Neuronal stem cell (in vitro differentiated cells): ENCODE results near the gene CCDC88A.
"Not testable (repeated sequence)": the region's sequence is repeated elsewhere in the genome, so short reads cannot be mapped to it uniquely, and the experiment has no call there.

ENCODE experiments used
- DNase-seq: peaks from one replicate; pipeline ENCODE4 v3.0.0-alpha.2; 2013; ENCODE audit warnings: low spot score
- H2AFZ ChIP-seq: one replicate; pipeline ENCODE4 v1.6.1; 2013; ENCODE audit warnings: mild to moderate bottlenecking, low read length, inconsistent platforms
- H2AK5ac ChIP-seq: 2 replicates; pipeline ENCODE4 v1.6.1; 2013; ENCODE audit warnings: low read depth, mild to moderate bottlenecking, inconsistent platforms, low read length, moderate library complexity, mixed read lengths
- H2BK120ac ChIP-seq: 2 replicates; pipeline ENCODE4 v1.6.1; 2013; ENCODE audit warnings: low read depth, mild to moderate bottlenecking, inconsistent platforms, low read length, moderate library complexity, mixed read lengths
- H2BK12ac ChIP-seq: one replicate; pipeline ENCODE4 v1.6.1; 2013; ENCODE audit warnings: low read length, inconsistent platforms
- H2BK15ac ChIP-seq: 2 replicates; pipeline ENCODE4 v1.6.1; 2013; ENCODE audit warnings: mild to moderate bottlenecking, low read length, inconsistent platforms, mixed read lengths
- H2BK5ac ChIP-seq: one replicate; pipeline ENCODE4 v1.6.1; 2013; ENCODE audit warnings: inconsistent platforms, mild to moderate bottlenecking, low read length, moderate library complexity
- H3K14ac ChIP-seq: one replicate; pipeline ENCODE4 v1.6.1; 2013; ENCODE audit warnings: low read length, inconsistent platforms
- H3K18ac ChIP-seq: 2 replicates; pipeline ENCODE4 v1.6.1; 2013; ENCODE audit warnings: low read length, inconsistent platforms
- H3K23ac ChIP-seq: 2 replicates; pipeline ENCODE4 v1.6.1; 2013; ENCODE audit warnings: low read depth, mild to moderate bottlenecking, mixed read lengths, low read length, inconsistent platforms; ENCODE audit not compliant: poor library complexity
- H3K27ac ChIP-seq: replicated peaks from 3 replicates; pipeline ENCODE4 v1.5.1; 2013; ENCODE audit warnings: low read length, inconsistent platforms
- H3K27me3 ChIP-seq, 3 experiments: 2 replicates each; pipeline ENCODE4 v1.6.1; 2013; ENCODE audit warnings: low read length in 3 of 3, mild to moderate bottlenecking in 2 of 3, inconsistent platforms in 1 of 3, low read depth in 1 of 3, mixed read lengths in 1 of 3, moderate library complexity in 1 of 3; ENCODE audit not compliant: control insufficient read depth in 3 of 3, insufficient read depth in 3 of 3
- H3K36me3 ChIP-seq, 2 donors: replicated peaks in 1 of 2; 2 replicates each; pipeline ENCODE4 v1.6.1; 2013; ENCODE audit warnings: low read length in 2 of 2; ENCODE audit not compliant: control insufficient read depth in 2 of 2, insufficient read depth in 2 of 2
- H3K4ac ChIP-seq: 2 replicates; pipeline ENCODE4 v1.6.1; 2013; ENCODE audit warnings: inconsistent platforms, mild to moderate bottlenecking, low read length, moderate library complexity
- H3K4me1 ChIP-seq, 2 donors: 1 replicate in 1 of 2; 2 replicates in 1 of 2; pipeline ENCODE4 v1.6.1; 2013; ENCODE audit warnings: low read length in 2 of 2, low read depth in 1 of 2; ENCODE audit not compliant: control insufficient read depth in 2 of 2, insufficient read depth in 1 of 2
- H3K4me2 ChIP-seq: one replicate; pipeline ENCODE4 v1.6.1; 2013; ENCODE audit warnings: mild to moderate bottlenecking, low read length, inconsistent platforms; ENCODE audit not compliant: insufficient read depth, poor library complexity, severe bottlenecking
- H3K4me3 ChIP-seq, 2 donors: 2 replicates each; pipeline ENCODE4 v1.5.1; 2013; ENCODE audit warnings: low read length in 2 of 2, mild to moderate bottlenecking in 2 of 2, inconsistent platforms in 1 of 2, moderate library complexity in 1 of 2
- H3K79me1 ChIP-seq: one replicate; pipeline ENCODE4 v1.6.1; 2013; ENCODE audit warnings: low read depth, mild to moderate bottlenecking, inconsistent platforms, low read length, moderate library complexity
- H3K9ac ChIP-seq: one replicate; pipeline ENCODE4 v1.6.1; 2013; ENCODE audit warnings: mild to moderate bottlenecking, low read depth, low read length, inconsistent platforms; ENCODE audit not compliant: poor library complexity
- H3K9me3 ChIP-seq, 2 donors: replicated peaks in 1 of 2; 2 replicates each; pipeline versions ENCODE3 to v1.6.1; 2013; ENCODE audit warnings: low read length in 2 of 2, mild to moderate bottlenecking in 2 of 2, inconsistent platforms in 1 of 2, low read depth in 1 of 2, mixed read lengths in 1 of 2, moderate library complexity in 1 of 2; ENCODE audit not compliant: control insufficient read depth in 2 of 2, insufficient read depth in 1 of 2
- H4K8ac ChIP-seq: one replicate; pipeline ENCODE4 v1.6.1; 2013; ENCODE audit warnings: low read depth, mild to moderate bottlenecking, inconsistent platforms, low read length, moderate library complexity
- H4K91ac ChIP-seq: one replicate; pipeline ENCODE4 v1.6.1; 2013; ENCODE audit warnings: low read length, low read depth, mild to moderate bottlenecking, inconsistent platforms; ENCODE audit not compliant: poor library complexity
- WGBS, 2 donors: extraction: QIAGEN DNeasy Blood & Tissue Kit; methylation state at CpG; one replicate each; pipeline ENCODE4 v1.1.7; 2013; ENCODE audit warnings: missing lambda C conversion rate in 2 of 2, mixed read lengths in 1 of 2; ENCODE audit not compliant: insufficient read length in 2 of 2, insufficient replicate concordance in 1 of 2; ENCODE audit errors: extremely low coverage in 2 of 2; 5-methylcytosine and 5-hydroxymethylcytosine counted together

Gene CCDC88A

DNA sequence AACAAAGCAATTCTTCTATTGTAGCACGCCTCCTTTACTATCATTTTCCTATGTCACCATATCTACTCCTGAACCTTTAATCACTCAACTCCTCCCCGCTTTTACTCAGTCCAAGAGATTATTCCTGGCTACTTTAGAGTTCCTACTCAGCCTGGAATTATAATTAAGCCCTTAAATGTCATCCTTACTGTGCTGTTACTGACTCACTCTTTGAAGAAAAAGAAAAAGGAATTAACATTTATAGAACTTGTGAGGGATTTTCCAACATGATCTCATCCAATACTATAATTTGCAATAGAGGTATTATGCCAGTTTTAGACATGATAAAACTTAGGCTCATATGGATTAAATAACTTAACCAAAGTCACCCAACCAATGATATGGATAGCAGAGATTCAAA, 61.7 kb downstream of the CCDC88A start:
- H3K27ac ChIP-seq: no peak overlapping the region

DNA sequence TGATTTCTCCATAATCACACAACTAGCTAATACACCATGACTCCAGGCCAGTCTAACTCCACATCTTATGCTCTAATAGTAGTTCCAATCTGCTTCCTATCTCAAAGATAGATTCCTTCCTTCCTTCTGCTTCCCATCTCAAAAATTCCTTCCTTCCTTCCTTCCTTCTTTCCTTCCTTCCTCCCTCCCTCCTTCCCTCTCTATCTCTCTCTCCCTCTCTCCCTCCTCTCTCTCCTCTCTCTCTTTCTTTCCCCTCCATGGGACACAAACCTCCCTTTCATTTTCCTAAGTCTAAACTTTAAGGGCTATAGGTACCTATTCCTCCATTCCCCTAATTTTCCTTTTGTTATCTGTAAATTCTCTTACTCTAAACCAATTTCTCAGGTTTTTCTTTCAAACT, 62.5 kb downstream of the CCDC88A start:
- Histone ChIP-seq H2AFZ (no peak overlapping the region), H3K9ac (no peak overlapping the region), H3K79me1 (no peaks in the 10 kb centered on the region), H4K91ac (no peak overlapping the region), H2BK120ac (no peak overlapping the region), H4K8ac (no peak overlapping the region), H3K27ac (no peak overlapping the region), H3K23ac (no peak overlapping the region), H3K4me2 (no peak overlapping the region), H3K4ac (no peak overlapping the region), H3K14ac (no peak overlapping the region), H2AK5ac (no peak overlapping the region), H3K4me3 (no peak overlapping the region), H3K18ac (no peak overlapping the region), H3K4me1 (no peaks in the 10 kb centered on the region), H2BK5ac (no peak overlapping the region), H3K27me3 (no peaks in the 10 kb centered on the region), H2BK15ac (no peak overlapping the region), H2BK12ac (no peak overlapping the region), H3K36me3 (peaks cover 4 to 84% of the 10 kb centered on the region in 2 donors), H3K9me3 (no peaks in the 10 kb centered on the region)
- no peak for DNase-seq

More for the DNA sequence above, 61.7 kb downstream of the CCDC88A start:
- no peak overlapping the region for H3K4me2 ChIP-seq
- no peak overlapping the region for H4K91ac ChIP-seq
- H3K4me1 ChIP-seq: no peaks in the 10 kb centered on the region
- H2BK15ac ChIP-seq: no peak overlapping the region
- H3K36me3 ChIP-seq: peaks cover 4 to 84% of the 10 kb centered on the region in 2 donors
- H3K23ac ChIP-seq: no peak overlapping the region
- WGBS, 2 donors: no CpG with 5 or more reads among the region's 2 CpGs
- DNase-seq: no peak
- no peaks in the 10 kb centered on the region for H3K27me3 ChIP-seq
- no peak overlapping the region for H2BK120ac ChIP-seq
- no peak overlapping the region for H4K8ac ChIP-seq
- H2BK5ac ChIP-seq: no peak overlapping the region
- H2BK12ac ChIP-seq: no peak overlapping the region
- no peaks in the 10 kb centered on the region for H3K9me3 ChIP-seq
- no peak overlapping the region for H3K4me3 ChIP-seq
- no peak overlapping the region for H2AK5ac ChIP-seq
- no peak overlapping the region for H3K4ac ChIP-seq
- no peak overlapping the region for H3K14ac ChIP-seq
- no peak overlapping the region for H3K9ac ChIP-seq
- no peak overlapping the region for H2AFZ ChIP-seq
- no peaks in the 10 kb centered on the region for H3K79me1 ChIP-seq
- no peak overlapping the region for H3K18ac ChIP-seq

DNA sequence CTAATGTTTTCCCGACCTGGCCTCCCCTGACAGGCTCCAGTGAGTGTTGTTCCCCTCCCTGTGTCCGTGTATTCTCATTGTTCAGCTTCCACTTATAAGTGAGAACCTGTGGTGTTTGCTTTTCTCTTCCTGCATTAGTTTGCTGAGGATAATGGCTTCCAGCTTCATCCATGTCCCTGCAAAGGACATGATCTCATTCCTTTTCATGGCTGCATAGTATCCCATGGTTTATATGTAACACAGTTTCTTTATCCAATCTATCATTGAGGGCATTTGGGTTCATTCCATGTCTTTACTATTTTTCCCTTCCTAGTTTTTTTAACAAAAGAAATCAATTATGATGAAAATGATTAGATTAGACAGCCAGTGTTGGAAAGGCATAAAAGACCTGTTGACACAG, 63.5 kb downstream of the CCDC88A start:
- H3K27ac ChIP-seq, H3K4me1 ChIP-seq, H2BK5ac ChIP-seq, H3K27me3 ChIP-seq, H2AFZ ChIP-seq, H3K4me2 ChIP-seq, H2BK12ac ChIP-seq, H3K4ac ChIP-seq, H3K18ac ChIP-seq, H2BK15ac ChIP-seq, H2BK120ac ChIP-seq, H2AK5ac ChIP-seq, H3K79me1 ChIP-seq, H3K4me3 ChIP-seq, H3K23ac ChIP-seq, H3K9ac ChIP-seq, H4K8ac ChIP-seq, H3K14ac ChIP-seq, H3K9me3 ChIP-seq, DNase-seq, H4K91ac ChIP-seq: not testable (repeated sequence)
- WGBS, 2 donors: no CpG with 5 or more reads among the region's 2 CpGs
- H3K36me3 ChIP-seq: peaks cover 7 to 84% of the 10 kb centered on the region in 2 donors

DNA sequence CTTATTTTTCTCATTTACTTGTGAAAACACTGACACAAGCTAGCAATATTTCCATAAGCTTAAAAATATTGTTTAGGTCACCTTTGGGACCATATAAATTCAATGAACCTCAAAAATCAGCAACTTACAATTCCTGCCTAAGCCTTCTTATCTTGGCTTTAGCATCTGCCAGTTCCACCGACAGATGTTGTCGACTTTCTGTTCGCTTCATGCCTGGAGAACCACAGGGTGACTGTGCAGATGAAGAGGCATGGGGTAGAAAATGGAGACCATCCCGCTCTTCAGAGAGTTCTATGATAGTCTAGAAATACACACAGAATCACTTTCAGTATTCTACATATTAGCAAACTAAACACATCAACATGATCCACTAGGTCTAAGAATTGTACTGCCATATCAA, 64.2 kb downstream of the CCDC88A start:
- Histone ChIP-seq H3K4me1 (no peaks in the 10 kb centered on the region), H3K9me3 (peaks cover 3 to 9% of the 10 kb centered on the region in 2 donors), H3K79me1 (peaks cover 2% of the 10 kb centered on the region), H2BK15ac (no peak overlapping the region), H4K91ac (no peak overlapping the region), H3K27ac (no peak overlapping the region), H2BK5ac (no peak overlapping the region), H3K4me2 (no peak overlapping the region), H4K8ac (no peak overlapping the region), H3K9ac (no peak overlapping the region), H2BK120ac (no peak overlapping the region), H3K36me3 (peaks cover 7 to 84% of the 10 kb centered on the region in 2 donors), H2BK12ac (no peak overlapping the region), H3K14ac (no peak overlapping the region), H2AFZ (no peak overlapping the region), H3K18ac (no peak overlapping the region), H2AK5ac (no peak overlapping the region), H3K4me3 (no peak overlapping the region), H3K27me3 (no peaks in the 10 kb centered on the region), H3K4ac (no peak overlapping the region), H3K23ac (no peak overlapping the region)
- WGBS, 2 donors: no CpG with 5 or more reads among the region's 4 CpGs
- no peak for DNase-seq
